ELF-1 (cell line): Measurements from ENCODE around the gene TGFB2.
A peak's percentile ranks its signal among the peaks of the same experiment; 100 is the strongest.

Experiments used
- DNase-seq: peaks from one replicate; pipeline ENCODE4 v3.0.0-alpha.2; 2016; ENCODE audit warnings: low read depth, low spot score

TGFB2 gene

DNA sequence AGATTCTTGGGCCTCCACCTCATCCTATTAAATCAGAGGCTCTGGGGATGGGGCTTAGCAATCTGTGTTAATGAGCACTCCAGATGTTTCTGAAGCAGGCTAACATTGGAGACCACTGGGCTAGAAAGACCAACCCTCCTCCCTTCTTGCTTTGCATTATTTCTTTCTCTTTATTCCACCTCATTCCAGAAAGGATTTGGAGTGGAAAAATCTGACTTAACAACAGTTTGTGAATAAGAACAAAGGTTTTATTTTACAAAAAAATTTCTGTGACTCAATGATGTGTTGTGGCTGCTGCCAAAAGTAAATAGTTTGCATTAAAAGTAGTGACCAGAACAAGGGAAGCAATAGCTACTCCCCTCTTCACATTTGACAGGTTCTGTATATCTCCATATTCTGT, 79.4 kb downstream of the TGFB2 start:
- no peak for DNase-seq

- DNase-seq, result no peak
Observed at GRCh38 chr1:218425647-218426342, 80.7 kb downstream of the TGFB2 start.

GRCh38 chr1:218426343-218426657, 81.2 kb downstream of the TGFB2 start:
- no peak for DNase-seq

- DNase-seq, result no peak
Observed at GRCh38 chr1:218429301-218429700, 84.2 kb downstream of the TGFB2 start.

GRCh38 chr1:218430346-218430745, 85.2 kb downstream of the TGFB2 start:
- no peak for DNase-seq

DNA sequence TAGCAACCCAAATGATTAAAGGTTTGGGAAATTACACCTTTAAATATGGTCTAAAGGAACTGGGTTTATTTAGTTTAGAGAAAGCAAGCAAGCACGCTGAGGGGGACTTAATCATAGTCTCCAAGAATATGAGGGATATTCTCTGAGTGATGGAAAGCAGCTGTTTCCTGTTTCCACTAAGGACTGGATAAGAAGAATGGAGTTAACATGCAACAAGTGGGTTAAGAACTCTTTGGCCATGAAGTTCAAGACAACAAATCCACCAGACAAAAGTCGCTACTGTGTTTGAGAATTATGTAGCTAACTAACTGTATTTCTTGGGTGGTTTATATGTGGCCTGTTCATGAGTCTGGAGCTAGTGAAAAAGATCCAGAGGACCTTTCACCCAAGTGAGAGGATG, 85.7 kb downstream of the TGFB2 start:
- DNase-seq, result no peak

DNA sequence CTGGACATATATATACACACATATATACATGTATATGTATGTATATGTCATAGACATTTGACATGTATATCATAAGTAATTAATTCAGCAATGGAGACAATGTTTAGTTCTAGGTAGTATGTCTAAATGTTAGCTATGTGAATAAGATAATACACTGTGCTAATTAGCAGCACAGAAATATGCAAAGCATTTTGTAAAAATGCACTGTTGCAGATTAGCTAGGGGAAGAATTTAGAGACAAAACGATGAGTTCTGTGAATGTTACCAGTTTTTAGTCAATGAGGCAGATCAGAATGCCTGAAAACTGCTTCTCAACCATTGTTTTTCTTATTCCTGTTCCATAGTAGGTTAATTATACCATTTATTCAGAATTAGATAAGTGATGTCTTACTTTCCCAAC, 86.3 kb downstream of the TGFB2 start:
- no peak for DNase-seq

DNA sequence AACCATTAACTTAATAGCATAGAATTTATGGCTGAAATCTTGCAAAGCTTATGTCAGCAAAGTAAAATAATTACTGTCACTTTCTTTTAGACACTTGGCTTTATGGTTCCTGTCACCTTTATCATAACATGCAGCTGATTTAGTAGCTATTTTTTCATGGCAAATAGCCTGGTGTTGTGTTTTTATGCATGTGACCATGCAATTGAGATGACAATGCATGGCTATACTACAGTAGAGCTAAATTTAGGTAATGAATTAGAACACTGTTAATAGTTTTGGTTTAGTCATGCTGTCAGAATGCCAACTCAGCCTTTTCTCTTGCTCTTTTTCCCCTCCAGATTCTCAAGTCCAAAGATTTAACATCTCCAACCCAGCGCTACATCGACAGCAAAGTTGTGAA, 88.6 kb downstream of the TGFB2 start:
- no peak for DNase-seq

- DNase-seq, result no peak
Observed at GRCh38 chr1:218435528-218435927, 90.4 kb downstream of the TGFB2 start.

- DNase-seq, result no peak
Observed at GRCh38 chr1:218436346-218436745, 91.2 kb downstream of the TGFB2 start.

- DNase-seq, result no peak
Observed at GRCh38 chr1:218436997-218437396, 91.9 kb downstream of the TGFB2 start.

DNA sequence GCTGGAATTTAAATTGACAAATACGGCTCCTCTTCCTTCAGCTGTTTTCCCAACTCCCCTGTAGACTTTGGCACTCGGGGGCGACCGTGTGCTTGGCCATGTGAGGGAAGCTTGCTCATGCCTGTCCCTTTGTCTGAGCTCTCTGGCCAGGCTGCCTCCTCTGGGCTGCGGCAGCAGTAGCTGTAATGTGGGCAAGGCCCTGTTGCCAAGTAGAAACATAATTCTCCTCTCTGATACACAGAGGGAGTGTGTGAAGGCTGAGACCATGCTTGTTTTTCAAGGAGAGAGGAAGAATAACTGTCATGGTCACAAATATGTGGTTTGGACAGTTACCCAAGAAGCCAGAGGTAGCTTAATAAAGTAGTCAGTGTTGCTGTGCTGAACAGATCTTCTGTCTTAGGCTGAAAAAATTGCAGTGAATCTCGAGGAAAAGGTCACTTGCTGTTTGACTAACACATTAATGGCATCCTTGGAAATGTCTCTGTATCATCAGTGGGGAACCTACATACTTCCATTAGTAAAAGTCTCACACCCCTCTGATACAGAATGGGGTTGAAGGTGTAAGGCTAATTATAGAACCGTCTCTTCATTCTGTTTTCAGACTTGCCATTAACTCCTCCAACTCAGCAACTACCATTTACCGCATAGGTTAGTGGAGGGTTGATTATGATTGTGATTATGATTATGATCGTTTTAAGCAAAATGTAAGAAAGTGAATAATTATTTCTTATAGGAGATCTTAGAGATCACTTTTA, 94.6 kb downstream of the TGFB2 start:
- peak; percentile 10 for DNase-seq

DNA sequence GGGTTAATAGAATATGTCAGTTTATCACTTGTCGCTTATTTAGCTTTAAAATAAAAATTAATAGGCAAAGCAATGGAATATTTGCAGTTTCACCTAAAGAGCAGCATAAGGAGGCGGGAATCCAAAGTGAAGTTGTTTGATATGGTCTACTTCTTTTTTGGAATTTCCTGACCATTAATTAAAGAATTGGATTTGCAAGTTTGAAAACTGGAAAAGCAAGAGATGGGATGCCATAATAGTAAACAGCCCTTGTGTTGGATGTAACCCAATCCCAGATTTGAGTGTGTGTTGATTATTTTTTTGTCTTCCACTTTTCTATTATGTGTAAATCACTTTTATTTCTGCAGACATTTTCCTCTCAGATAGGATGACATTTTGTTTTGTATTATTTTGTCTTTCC, 98.1 kb downstream of the TGFB2 start:
- no peak for DNase-seq

DNA sequence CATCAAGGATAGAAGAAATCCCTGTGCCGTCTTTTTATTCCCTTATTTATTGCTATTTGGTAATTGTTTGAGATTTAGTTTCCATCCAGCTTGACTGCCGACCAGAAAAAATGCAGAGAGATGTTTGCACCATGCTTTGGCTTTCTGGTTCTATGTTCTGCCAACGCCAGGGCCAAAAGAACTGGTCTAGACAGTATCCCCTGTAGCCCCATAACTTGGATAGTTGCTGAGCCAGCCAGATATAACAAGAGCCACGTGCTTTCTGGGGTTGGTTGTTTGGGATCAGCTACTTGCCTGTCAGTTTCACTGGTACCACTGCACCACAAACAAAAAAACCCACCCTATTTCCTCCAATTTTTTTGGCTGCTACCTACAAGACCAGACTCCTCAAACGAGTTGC, 99.0 kb downstream of the TGFB2 start:
- no peak for DNase-seq

DNA sequence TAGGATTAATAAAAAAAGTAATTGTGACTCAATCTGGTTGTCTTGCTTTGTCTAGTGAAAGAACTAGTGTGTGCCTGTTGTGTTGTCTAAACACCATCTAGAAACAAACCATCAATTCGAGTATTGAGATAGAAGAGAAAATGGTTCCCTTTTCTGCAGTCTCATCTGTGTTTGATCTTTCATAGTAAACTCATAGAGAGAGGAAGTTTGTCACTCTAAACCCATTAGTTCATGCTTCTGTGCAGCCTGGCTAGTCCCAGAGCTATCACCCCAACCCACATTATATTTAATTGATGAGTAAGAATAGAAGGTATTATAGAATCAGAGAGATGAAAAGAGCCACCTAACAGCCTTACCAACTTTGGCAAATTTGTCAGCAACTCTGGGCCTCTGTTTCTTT, 99.5 kb downstream of the TGFB2 start:
- no peak for DNase-seq

DNA sequence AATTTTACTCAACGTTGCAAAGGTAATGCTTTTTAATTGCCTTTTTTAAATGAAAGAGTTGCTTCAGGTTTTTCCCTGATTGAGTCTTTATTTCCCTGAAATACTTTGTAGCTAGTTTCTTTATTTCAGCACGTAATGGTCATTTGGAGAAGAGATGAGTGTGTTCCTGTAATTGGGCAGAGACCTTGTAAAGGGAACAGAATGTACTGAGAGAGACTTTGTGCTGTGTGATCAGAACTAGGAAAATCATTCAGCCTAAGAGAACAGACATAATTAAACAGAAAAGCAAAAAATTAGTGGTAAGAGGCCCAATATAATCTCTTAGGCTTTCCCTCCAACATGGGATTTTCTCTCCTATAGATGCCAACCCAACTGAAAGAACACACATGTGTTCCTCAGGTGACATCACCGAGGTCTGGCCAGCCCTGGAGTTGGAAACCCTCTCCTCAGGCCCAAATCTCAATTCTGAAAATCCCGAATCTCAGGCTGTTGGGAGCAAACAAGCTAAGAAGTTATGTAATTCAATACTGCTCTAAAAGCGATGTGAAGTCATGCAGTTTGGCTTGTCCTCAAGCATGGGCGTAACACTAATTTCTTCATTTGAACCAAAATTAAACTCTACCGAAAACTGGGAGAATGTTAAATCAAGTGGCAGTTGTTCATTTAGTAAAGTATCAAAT, 102.0 kb downstream of the TGFB2 start:
- no peak for DNase-seq

- no peak for DNase-seq
Observed at GRCh38 chr1:218451415-218451814, 106.3 kb downstream of the TGFB2 start.

GRCh38 chr1:218454700-218455282, 109.7 kb downstream of the TGFB2 start:
- DNase-seq, result no peak

- no peak for DNase-seq
Observed at GRCh38 chr1:218456444-218456843, 111.3 kb downstream of the TGFB2 start.

DNA sequence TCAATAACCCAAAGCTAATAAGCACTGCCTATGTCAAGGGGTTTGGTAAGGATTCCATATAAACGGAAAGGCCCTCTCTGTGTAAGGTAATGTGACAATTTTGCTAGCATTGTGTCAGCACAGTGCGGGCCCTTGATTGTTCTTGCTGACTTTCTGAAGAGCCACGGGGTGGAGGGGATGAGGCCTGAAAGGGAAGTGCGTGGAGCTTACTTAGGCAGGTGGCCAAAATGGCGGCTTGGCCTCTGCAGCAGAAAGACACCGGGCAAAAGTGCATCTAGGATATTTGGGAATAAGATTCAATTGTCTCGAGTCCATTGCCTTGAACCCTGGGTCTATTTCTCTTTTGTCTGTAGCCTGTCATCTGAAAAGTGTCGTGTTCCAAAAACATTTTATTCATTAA, 114.3 kb downstream of the TGFB2 start:
- no peak for DNase-seq

- peak; percentile 83 for DNase-seq
Observed at GRCh38 chr1:218459878-218460711, 115.0 kb downstream of the TGFB2 start.

- no peak for DNase-seq
Observed at GRCh38 chr1:218461351-218461750, 116.2 kb downstream of the TGFB2 start.
